Naive thymus-derived CD4-positive, alpha-beta T cell (primary cell): Measurements from ENCODE around the gene ARMCX2. TPM values are rescaled to one million over a fixed set of nuclear protein-coding genes. Genes with fewer than 3 reads are reported as not detected.
"Not testable (repeated sequence)": the region's sequence is repeated elsewhere in the genome, so short reads cannot be mapped to it uniquely, and the experiment has no call there.

Experiments used
- ATAC-seq: fragments of 150-1000 bp; cut with Tn5 transposase; 2 replicates; pipeline ENCODE4 v1.10.0; 2021; ENCODE audit warnings: mild to moderate bottlenecking, moderate library complexity
- CTCF ChIA-PET: fragments of 350-600 bp; sonication (Branson Sonifier 250); formaldehyde crosslinking; loops from one replicate; lab custom pipeline; 2021; ENCODE audit warnings: antibody characterized with exemption; lab: Charles Lee
- POLR2A ChIA-PET: fragments of 350-600 bp; sonication (Branson Sonifier 250); formaldehyde crosslinking; loops from one replicate; lab custom pipeline; 2021; ENCODE audit warnings: antibody characterized with exemption, inconsistent platforms; lab: Charles Lee
- DNase-seq, 9 donors: peaks; one replicate each; pipeline versions ENCODE4 v3.0.0 to v3.0.0-alpha.2; 2020 to 2022; ENCODE audit warnings: mixed read lengths in 1 of 9
- H3K27ac ChIP-seq: one replicate; pipeline ENCODE4 v1.7.0; 2013; ENCODE audit warnings: mild to moderate bottlenecking, low read depth, low read length, moderate library complexity
- H3K27me3 ChIP-seq, 2 donors: one replicate each; pipeline ENCODE4 v1.7.0; 2013; ENCODE audit warnings: low read length in 2 of 2, mild to moderate bottlenecking in 2 of 2, moderate library complexity in 2 of 2; ENCODE audit not compliant: control insufficient read depth in 2 of 2, insufficient read depth in 2 of 2
- H3K36me3 ChIP-seq, 3 experiments: 1 replicate in 2 of 3; 2 replicates in 1 of 3; pipeline ENCODE4 v1.7.0; 2013; ENCODE audit warnings: low read length in 3 of 3, mild to moderate bottlenecking in 3 of 3, moderate library complexity in 1 of 3; ENCODE audit not compliant: insufficient read depth in 3 of 3, control insufficient read depth in 2 of 3
- H3K4me1 ChIP-seq, 2 donors: one replicate each; pipeline ENCODE4 v1.7.0; 2013; ENCODE audit warnings: low read length in 2 of 2, mild to moderate bottlenecking in 2 of 2, moderate library complexity in 1 of 2; ENCODE audit not compliant: control insufficient read depth in 2 of 2, insufficient read depth in 2 of 2
- H3K4me3 ChIP-seq: 2 replicates; pipeline ENCODE4 v1.7.0; 2013; ENCODE audit warnings: mild to moderate bottlenecking, low read length
- H3K9me3 ChIP-seq, 3 experiments: 1 replicate in 2 of 3; 2 replicates in 1 of 3; pipeline ENCODE4 v1.7.0; 2013; ENCODE audit warnings: low read length in 3 of 3; ENCODE audit not compliant: control insufficient read depth in 2 of 3
- H3K27ac Mint-ChIP-seq, 9 donors: one replicate each; pipeline ENCODE4 v1.8.0; 2020 to 2022; ENCODE audit warnings: mixed read lengths in 9 of 9, mild to moderate bottlenecking in 8 of 9, moderate library complexity in 5 of 9, inconsistent platforms in 2 of 9
- H3K27me3 Mint-ChIP-seq, 5 donors: one replicate each; pipeline ENCODE4 v1.8.0; 2021 to 2022; ENCODE audit warnings: mixed read lengths in 5 of 5, mild to moderate bottlenecking in 1 of 5
- H3K36me3 Mint-ChIP-seq, 5 donors: one replicate each; pipeline ENCODE4 v1.8.0; 2020 to 2022; ENCODE audit warnings: mixed read lengths in 5 of 5, mild to moderate bottlenecking in 3 of 5, inconsistent platforms in 1 of 5
- H3K4me1 Mint-ChIP-seq, 7 donors: one replicate each; pipeline ENCODE4 v1.8.0; 2020 to 2022; ENCODE audit warnings: mixed read lengths in 7 of 7, mild to moderate bottlenecking in 3 of 7, inconsistent platforms in 1 of 7
- H3K4me3 Mint-ChIP-seq, 10 donors: one replicate each; pipeline ENCODE4 v1.8.0; 2020 to 2022; ENCODE audit warnings: mild to moderate bottlenecking in 10 of 10, mixed read lengths in 10 of 10, moderate library complexity in 6 of 10, inconsistent platforms in 2 of 10
- H3K9me3 Mint-ChIP-seq, 11 donors: one replicate each; pipeline ENCODE4 v1.8.0; 2020 to 2022; ENCODE audit warnings: mixed read lengths in 11 of 11, mild to moderate bottlenecking in 4 of 11, inconsistent platforms in 1 of 11, moderate library complexity in 1 of 11
- intact Hi-C, 2 donors: fragments of 100-400 bp; cut with micrococcal nuclease; formaldehyde crosslinking; loops; one replicate each; pipeline ENCODE4 v1.15.1; 2023
- polyA plus RNA-seq, 2 donors: library from polyadenylated mRNA; unstranded; fragments of 300-500 nt; fragmentation: Illumina TruSeq; gene quantifications; one replicate each; pipeline ENCODE4 v1.2.3, GENCODE V29; 2021
- total RNA-seq, 6 experiments: library from RNA in 5 of 6; stranded (reverse) in 5 of 6; gene quantifications; 1 replicate in 5 of 6; 2 replicates in 1 of 6; pipeline ENCODE4 v1.2.3 and lab custom pipeline; 2021 to 2026

The ARMCX2 gene
- total and polyA plus RNA-seq, 7 experiments from 2014 or later: 2.8 to 17.8 (median 4.0) TPM

GRCh38 chrX:101656817-101657216 is 2.8 kb downstream of the ARMCX2 start:
- Mint-ChIP-seq H3K4me3 (peak overlapping the region in 1 of 10 donors; percentile 8), H3K27me3 (peaks cover 0 to 4% (median 0%) of the 10 kb centered on the region in 5 donors), H3K9me3 (peaks cover 0 to 3% (median 0%) of the 10 kb centered on the region in 11 donors), H3K27ac (peak overlapping the region in 2 of 9 donors; percentile 28 to 31), H3K4me1 (peaks cover 8 to 23% (median 14%) of the 10 kb centered on the region in 7 donors), H3K36me3 (no peaks in the 10 kb centered on the region)
- Histone ChIP-seq H3K9me3 (no peaks in the 10 kb centered on the region), H3K4me3 (no peak overlapping the region), H3K36me3 (no peaks in the 10 kb centered on the region), H3K27me3 (no peaks in the 10 kb centered on the region), H3K27ac (no peak overlapping the region), H3K4me1 (no peaks in the 10 kb centered on the region)
- ATAC-seq: no peak
- ChIA-PET CTCF (no interaction called here), POLR2A (no interaction called here)
- intact Hi-C loops: loop anchor here in 1 of 2 donors (10.0 kb wide), 1 partner anchor 138 kb away; no protein-coding TSS in a partner anchor
- no peak for DNase-seq

- Mint-ChIP-seq H3K36me3 (no peaks in the 10 kb centered on the region), H3K4me3 (peak overlapping the region; percentile 14 to 79 (median 69)), H3K9me3 (peaks cover 0 to 3% (median 0%) of the 10 kb centered on the region in 11 donors), H3K27me3 (peaks cover 0 to 2% (median 0%) of the 10 kb centered on the region in 5 donors), H3K4me1 (peaks cover 8 to 23% (median 14%) of the 10 kb centered on the region in 7 donors), H3K27ac (peak overlapping the region; percentile 38 to 91 (median 70))
- Histone ChIP-seq H3K27me3 (no peaks in the 10 kb centered on the region), H3K4me3 (peak overlapping the region; percentile 13), H3K4me1 (no peaks in the 10 kb centered on the region), H3K9me3 (no peaks in the 10 kb centered on the region), H3K27ac (peak overlapping the region; percentile 44), H3K36me3 (no peaks in the 10 kb centered on the region)
- intact Hi-C loops: loop anchor here in 1 of 2 donors (10.0 kb wide), 1 partner anchor 139 kb away; no protein-coding TSS in a partner anchor
- ChIA-PET POLR2A (no interaction called here), CTCF (no interaction called here)
- peak; percentile 38 for ATAC-seq
- DNase-seq: peak in 2 of 9 donors; percentile 10 to 23
Measured at GRCh38 chrX:101655534-101655933, 4.1 kb downstream of the ARMCX2 start.

- H3K4me3 ChIP-seq, DNase-seq, H3K36me3 Mint-ChIP-seq, H3K27ac ChIP-seq, H3K27ac Mint-ChIP-seq, H3K27me3 ChIP-seq, H3K9me3 ChIP-seq, ATAC-seq, H3K4me3 Mint-ChIP-seq, H3K4me1 Mint-ChIP-seq, POLR2A ChIA-PET, H3K27me3 Mint-ChIP-seq, CTCF ChIA-PET, H3K36me3 ChIP-seq, H3K4me1 ChIP-seq, intact Hi-C loops, H3K9me3 Mint-ChIP-seq: not testable (repeated sequence)
Measured at GRCh38 chrX:101647716-101648115, 11.9 kb downstream of the ARMCX2 start.

- Histone ChIP-seq H3K9me3 (no peaks in the 10 kb centered on the region), H3K4me3 (no peak overlapping the region), H3K4me1 (no peaks in the 10 kb centered on the region), H3K36me3 (no peaks in the 10 kb centered on the region), H3K27me3 (no peaks in the 10 kb centered on the region), H3K27ac (no peak overlapping the region)
- no peak for DNase-seq
- H3K36me3 Mint-ChIP-seq: no peaks in the 10 kb centered on the region
- no peaks in the 10 kb centered on the region for H3K4me1 Mint-ChIP-seq
- CTCF ChIA-PET: no interaction called here
- intact Hi-C loops: no loop called here
- no peaks in the 10 kb centered on the region for H3K27me3 Mint-ChIP-seq
- no peak overlapping the region for H3K4me3 Mint-ChIP-seq
- no peak for ATAC-seq
- POLR2A ChIA-PET: no interaction called here
- H3K27ac Mint-ChIP-seq: no peak overlapping the region
- H3K9me3 Mint-ChIP-seq: no peaks in the 10 kb centered on the region
Measured at GRCh38 chrX:101642093-101642492, 17.6 kb downstream of the ARMCX2 start.

GRCh38 chrX:101639583-101639982 is 20.1 kb downstream of the ARMCX2 start:
- Mint-ChIP-seq H3K36me3 (peaks cover 0 to 5% (median 0%) of the 10 kb centered on the region in 5 donors), H3K27ac (no peak overlapping the region), H3K4me3 (no peak overlapping the region), H3K4me1 (no peaks in the 10 kb centered on the region), H3K27me3 (no peaks in the 10 kb centered on the region), H3K9me3 (no peaks in the 10 kb centered on the region)
- intact Hi-C loops: no loop called here
- no peak for ATAC-seq
- no peaks in the 10 kb centered on the region for H3K4me1 ChIP-seq
- no peaks in the 10 kb centered on the region for H3K27me3 ChIP-seq
- POLR2A ChIA-PET: no interaction called here
- H3K9me3 ChIP-seq: no peaks in the 10 kb centered on the region
- DNase-seq: no peak
- no peak overlapping the region for H3K4me3 ChIP-seq
- H3K36me3 ChIP-seq: no peaks in the 10 kb centered on the region
- no peak overlapping the region for H3K27ac ChIP-seq
- CTCF ChIA-PET: no interaction called here

GRCh38 chrX:101619364-101619763 is 40.3 kb downstream of the ARMCX2 start:
- peak overlapping the region in 1 of 9 donors; percentile 10 for H3K27ac Mint-ChIP-seq
- POLR2A ChIA-PET: no interaction called here
- H3K4me3 Mint-ChIP-seq: no peak overlapping the region
- CTCF ChIA-PET: no interaction called here
- H3K9me3 Mint-ChIP-seq: no peaks in the 10 kb centered on the region
- H3K9me3 ChIP-seq: no peaks in the 10 kb centered on the region
- ATAC-seq: no peak
- peaks cover 0 to 7% (median 3%) of the 10 kb centered on the region in 5 donors for H3K36me3 Mint-ChIP-seq
- no peak overlapping the region for H3K4me3 ChIP-seq
- intact Hi-C loops: loop anchor here (5.0 to 10.0 kb wide), 4 partner anchors 138 to 538 kb away; partner anchors contain the start of genes BEX5 (in 1 of the 2) and CENPI (in 1 of the 2)
- DNase-seq: no peak
- peaks cover 5 to 36% (median 26%) of the 10 kb centered on the region in 7 donors for H3K4me1 Mint-ChIP-seq
- no peak overlapping the region for H3K27ac ChIP-seq
- peaks cover 0 to 5% (median 0%) of the 10 kb centered on the region in 3 experiments for H3K36me3 ChIP-seq
- H3K4me1 ChIP-seq: peaks cover 7 to 9% of the 10 kb centered on the region in 2 donors
- H3K27me3 Mint-ChIP-seq: no peaks in the 10 kb centered on the region
- H3K27me3 ChIP-seq: no peaks in the 10 kb centered on the region
